ENCODE results near the gene LAMTOR1.

Gene LAMTOR1

GRCh38 chr11:72116019-72116755 is 13.1 kb upstream of the LAMTOR1 start:
- no peak for DNase-seq

GRCh38 chr11:72114570-72114969 is 11.5 kb upstream of the LAMTOR1 start:
- no peak for DNase-seq

GRCh38 chr11:72112978-72113808 is 10.1 kb upstream of the LAMTOR1 start:
- DNase-seq = no peak

DNA sequence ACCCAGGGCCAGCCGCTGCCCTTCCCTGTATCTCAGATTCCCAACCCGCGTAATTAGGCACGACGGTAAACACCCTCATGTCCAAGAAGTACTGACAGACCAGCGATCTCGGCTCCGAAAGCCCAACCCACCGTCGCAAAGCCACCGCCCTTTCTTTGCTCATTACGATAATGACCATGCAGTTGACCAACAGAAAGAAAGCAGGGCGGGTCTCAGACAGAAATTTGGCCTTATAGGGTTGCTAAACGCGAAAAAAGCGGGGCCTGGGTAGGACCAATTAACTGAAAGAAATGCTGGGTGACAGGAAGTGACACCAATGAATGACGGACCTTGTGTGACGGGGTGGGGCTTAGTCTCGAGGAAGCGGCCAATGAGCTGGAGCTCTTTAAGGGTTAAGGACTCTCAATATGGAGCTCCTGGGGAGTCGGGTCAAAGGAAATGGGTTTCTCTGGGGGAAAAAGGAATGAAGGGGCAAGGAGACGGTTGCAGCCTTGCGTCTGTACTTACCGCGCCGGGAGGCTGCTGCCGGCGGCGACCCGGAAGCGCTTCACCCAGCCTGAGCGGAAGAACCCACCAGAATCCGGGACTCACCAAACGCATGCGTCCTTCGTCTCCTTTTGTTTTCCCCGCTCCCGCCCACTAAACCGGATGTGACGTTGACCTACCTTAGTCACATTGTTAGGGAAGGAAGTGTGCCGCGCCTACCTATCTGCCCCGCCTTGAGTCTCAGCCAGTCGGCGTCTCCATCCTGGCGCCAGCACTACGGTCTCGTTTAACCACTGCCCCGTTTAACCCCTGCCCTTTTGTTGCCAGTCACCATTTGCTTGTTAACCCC is 9.3 kb upstream of the LAMTOR1 start, which contains the start of gene ANAPC15:
Gene ANAPC15, minus strand, starts transcription at position 553 of the 835 bp plus-strand sequence. CDS start 1,419 bp downstream, outside the sequence.
- peak; percentile 100 for DNase-seq

DNA sequence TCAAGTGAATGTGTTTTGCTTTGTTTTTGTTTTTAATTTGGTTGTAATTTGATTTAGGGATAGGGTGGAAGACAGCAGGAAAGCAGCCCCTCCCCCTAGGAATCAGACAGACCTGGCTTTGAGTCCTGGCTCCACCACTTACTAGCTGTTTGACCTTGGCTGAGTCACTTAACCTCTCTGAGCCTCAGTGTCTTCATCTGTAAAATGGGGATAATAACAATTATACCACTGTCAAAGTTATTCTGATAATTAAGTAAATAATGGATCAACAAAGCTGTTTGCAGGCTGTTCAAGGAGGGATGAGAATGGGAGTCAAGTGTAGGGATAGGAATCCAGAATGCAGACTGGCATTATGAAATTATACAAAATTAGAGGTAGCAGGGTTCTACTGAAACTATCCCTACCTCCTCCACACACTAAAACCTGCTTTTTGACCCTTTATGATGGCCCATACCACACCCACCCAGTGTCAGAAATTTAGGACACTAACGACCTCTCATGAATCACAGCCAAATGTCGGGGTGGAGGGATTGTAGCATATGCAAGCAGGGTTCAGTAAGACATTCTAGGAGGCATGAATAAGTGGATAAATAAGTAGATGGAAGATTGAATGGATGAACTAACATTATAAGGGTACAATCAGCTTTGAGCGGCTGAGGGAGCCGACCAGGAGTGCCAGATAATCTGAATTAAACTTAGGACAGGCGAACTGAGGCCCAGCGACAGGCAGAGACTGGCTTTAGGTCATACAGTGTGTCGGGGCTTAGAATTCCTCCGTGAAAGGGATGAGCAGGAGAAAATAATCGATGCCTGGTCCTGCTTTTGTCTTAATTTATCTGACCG is 8.4 kb upstream of the LAMTOR1 start:
- DNase-seq = no peak

GRCh38 chr11:72105888-72106287 is 2.8 kb upstream of the LAMTOR1 start, which contains the start of gene TOMT:
Gene TOMT (plus strand): TSS chr11:72105924. CDS start chr11:72105952, 28 bp downstream.
- no peak for DNase-seq

- no peak for DNase-seq
These were observed 664 bp upstream of the LAMTOR1 start for GRCh38 chr11:72103754-72104167.

DNA sequence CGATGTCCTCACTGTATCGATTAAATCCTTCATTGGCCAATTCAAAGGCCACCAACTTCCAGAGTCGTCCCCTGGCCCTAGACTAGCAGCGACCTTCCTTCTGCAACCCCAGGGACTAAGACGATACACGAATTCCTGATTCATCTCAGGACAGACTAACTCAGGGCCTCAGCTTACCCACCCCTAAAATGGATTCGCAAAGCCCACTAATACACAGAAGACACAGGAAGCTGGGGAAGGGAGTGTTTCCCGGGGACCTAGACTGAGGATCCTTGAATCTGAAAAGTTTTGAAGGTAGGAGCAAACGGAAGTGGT is 509 bp downstream of the LAMTOR1 start:
- no peak for DNase-seq

GRCh38 chr11:72102162-72102561 is 935 bp downstream of the LAMTOR1 start:
- peak; percentile 22 for DNase-seq

DNA sequence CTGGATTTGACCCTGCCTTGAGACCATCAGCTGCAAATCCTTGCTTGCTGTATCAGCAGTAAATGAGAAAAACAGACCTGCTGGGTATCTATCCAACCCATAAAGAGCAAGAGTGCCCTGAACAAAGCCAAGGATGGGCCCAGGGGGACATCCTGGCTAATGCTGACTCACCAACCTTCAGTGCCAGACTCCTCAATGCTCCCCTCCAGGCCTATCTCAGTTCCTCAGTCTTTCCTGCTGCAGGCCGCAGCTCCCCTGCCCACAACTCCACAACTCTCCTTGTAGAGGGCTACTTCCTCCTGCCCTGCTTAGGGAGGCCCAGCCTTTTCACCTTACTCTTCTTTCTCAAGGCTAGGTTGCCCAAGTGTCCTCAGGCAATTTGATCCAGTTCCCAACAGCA is 2.6 kb downstream of the LAMTOR1 start:
- DNase-seq = peak; percentile 43

DNA sequence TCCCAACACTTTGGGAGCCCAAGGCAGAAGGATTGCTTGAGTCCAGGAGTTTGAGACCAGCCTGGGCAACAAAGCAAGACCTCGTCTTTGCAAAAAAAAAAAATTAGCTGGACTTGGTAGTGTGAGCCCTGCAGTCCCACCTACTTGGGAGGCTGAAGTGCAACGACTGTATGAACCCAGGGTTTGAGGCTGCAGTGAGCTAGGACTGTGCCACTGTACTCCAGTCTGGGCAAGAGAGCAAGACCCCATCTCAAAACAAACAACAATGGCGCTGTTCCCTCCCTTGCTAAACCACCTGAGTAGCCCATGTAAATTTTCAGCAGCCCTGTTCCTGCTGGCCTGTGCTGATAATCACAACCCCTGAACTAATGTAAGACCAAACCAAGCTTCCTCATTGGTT is 3.1 kb downstream of the LAMTOR1 start:
- no peak for DNase-seq

- DNase-seq = no peak
These were observed 4.4 kb downstream of the LAMTOR1 start for GRCh38 chr11:72098741-72099140.

DNA sequence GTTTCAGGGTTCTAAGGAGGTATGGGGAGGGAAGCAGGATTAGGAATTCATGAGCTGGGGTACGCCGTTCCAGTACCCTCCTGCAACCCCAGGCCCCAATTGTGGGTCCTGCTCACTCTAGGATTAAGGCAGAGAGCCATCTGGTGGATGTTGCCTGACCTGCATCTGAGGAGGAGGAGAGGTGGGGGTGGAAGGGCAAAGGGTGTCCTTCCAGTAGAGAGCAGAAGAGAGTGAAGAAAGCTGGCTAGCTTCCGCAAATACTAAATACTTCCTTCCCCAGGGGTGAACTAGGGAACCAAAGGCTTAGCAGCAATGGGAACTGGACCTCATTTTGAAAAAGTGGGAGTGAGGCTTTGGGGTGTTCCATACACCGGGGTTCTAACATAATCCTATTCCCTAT is 11.8 kb downstream of the LAMTOR1 start:
- DNase-seq = peak; percentile 87

DNA sequence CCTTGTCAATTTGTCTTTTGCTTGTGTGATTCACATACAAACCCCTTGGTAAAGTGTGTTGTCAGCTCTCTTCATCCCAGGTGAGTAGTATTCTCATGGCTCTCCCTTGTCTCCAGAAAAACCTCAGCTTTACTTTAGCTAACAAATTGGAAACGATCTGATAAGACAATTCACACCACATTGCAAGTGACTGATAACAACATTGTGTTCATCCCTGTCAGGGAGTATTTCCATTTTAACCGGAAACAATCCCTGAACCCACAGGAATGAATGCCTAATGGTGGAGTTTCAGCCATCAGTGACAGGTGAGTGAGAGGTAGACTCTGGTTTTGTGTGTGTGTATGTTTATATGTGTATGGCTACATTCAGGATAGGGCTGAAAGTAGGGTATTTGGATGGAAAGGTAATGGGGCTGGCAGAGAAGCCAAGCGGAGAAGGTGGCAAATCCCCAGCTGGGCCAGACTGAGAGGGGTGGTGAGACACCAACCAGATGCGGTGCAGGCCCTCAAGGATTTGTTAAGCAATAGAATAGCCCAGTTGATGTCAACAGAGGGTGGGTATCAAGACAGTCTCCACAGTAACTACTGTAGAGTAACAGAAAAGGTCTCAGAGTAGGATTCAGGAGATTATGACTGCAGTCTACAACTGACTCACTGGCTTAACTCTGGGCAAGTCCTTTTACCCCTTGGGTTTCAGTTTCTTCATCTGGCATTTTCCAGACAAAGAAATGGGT is 14.9 kb downstream of the LAMTOR1 start:
- DNase-seq = peak; percentile 46

GRCh38 chr11:72085621-72086351 is 17.3 kb downstream of the LAMTOR1 start:
- peak; percentile 27 for DNase-seq

DNA sequence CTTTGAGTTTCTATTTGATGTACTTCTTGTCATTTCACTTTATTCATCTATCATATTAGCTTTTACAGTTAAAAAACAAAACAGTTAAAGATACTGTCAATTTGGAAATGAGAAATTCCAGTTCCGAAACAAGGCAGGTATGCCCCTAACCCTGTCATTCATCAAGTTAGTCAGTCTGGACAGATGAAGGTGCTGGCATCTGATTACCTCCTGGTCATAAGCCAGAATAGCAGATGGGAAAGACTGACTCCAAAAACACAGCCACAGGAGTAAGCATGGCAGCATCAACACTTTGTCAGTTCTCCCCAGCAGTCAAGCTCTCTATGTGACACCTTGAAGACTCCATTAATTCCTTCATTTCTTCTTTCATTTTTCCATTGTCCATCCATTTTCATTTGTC is 18.1 kb downstream of the LAMTOR1 start:
- DNase-seq = no peak

DNA sequence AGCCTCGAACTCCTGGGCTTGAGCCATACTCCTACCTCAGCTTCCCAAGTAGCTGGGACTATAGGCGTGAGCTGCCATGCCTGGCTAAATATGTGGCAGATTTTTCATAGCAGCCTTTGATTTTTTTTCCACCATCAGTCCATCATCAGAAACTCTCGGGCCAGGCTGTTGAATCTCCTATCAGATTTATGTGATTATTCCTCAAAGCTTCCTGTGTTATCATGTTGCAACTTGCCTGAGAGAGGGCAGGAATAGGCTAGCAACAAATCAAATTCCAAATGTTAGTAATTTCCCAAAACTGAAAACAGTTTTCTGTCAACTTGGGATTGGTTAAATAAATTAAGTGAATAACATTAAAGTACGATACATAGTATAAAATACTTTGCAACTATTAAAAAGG is 19.0 kb downstream of the LAMTOR1 start:
- DNase-seq = no peak

- no peak for DNase-seq
These were observed 19.7 kb downstream of the LAMTOR1 start for GRCh38 chr11:72083414-72083813.

GRCh38 chr11:72081821-72082453 is 21.2 kb downstream of the LAMTOR1 start:
- DNase-seq = peak; percentile 75

DNA sequence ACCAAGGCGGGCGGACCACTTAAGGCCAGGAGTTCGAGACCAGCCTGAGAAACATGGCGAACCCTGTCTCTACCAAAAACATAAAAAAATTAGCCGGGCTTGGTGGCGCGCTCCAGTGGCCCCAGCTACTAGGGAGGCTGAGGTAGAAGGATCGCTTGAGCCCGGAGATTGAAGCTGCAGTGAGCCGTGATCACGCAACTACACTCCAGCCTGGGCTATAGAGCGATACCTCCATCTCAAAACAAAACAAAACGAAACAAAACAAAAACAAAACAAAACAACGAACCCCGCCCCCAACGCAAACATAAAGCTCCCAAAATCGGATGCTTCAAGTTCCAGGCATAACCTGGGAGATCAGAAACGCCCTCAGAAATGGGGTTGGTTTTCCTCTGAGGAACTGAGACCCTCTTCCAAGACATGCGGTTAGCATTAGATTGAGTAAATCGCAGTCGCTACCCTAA is 21.9 kb downstream of the LAMTOR1 start:
- DNase-seq = no peak

Data from suppressor macrophage treated with lipopolysaccharide for 4 hours (primary cell).